ENCODE measurements around the gene TEKT3.

Gene TEKT3

GRCh38 chr17:15289285-15290183, 51.9 kb downstream of the TEKT3 start:
- no peak for DNase-seq

- DNase-seq = no peak
These were observed 52.5 kb downstream of the TEKT3 start for GRCh38 chr17:15288859-15289258.

DNA sequence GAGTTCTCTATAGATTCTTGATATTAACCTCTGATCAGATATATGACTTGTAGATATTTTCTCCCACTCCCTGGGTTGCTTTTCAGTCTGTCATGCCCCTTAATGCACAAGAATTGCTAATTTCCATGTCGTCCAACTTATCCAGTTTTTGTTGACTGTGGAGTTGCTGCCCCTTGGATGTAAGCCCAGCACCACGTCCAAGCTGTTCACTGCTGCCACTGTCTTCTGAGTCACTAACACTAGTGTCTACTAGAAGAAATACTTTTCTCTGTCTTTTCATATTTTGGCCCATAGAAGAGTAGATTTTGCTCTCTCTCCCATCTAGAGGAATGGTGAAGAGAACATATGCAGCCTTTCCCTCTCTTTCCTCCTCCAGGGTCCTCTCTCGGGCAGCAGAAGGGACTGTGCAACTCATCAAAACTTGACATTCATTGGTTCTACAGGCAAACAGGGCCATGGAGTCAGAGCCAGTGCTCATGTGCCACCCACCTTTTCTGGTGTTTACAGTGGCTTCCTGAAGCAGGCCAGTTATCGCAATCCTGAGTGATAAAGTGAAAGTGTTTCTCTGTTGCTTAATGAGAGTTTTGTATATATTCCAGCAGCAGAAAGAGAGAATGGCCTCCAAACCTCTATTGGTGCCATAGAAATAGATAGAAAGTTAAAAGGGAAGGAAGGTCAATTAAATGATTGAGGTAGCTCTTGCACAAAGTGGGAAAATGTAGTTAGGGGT, 53.7 kb downstream of the TEKT3 start:
- no peak for DNase-seq

DNA sequence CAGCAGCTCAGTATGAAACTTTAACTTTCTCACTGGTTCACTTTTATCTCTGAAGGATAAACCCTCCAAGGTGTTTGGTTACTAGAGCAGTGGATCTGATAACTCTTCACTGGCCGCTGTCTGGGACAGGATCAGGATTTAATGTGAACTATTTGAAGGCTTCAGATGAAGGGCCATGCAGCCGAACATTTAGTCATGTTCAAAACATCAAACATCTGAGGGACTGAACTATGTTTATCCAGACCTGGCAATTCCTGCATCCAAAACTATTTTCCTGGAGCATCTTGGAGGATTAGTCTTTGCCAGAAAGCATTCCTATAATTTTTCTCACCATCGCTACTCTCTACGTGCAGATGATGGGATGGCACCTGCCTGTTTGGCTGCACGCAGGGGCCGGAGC, 55.9 kb downstream of the TEKT3 start:
- no peak for DNase-seq

- DNase-seq = no peak
These were observed 56.9 kb downstream of the TEKT3 start for GRCh38 chr17:15284537-15284936.

DNA sequence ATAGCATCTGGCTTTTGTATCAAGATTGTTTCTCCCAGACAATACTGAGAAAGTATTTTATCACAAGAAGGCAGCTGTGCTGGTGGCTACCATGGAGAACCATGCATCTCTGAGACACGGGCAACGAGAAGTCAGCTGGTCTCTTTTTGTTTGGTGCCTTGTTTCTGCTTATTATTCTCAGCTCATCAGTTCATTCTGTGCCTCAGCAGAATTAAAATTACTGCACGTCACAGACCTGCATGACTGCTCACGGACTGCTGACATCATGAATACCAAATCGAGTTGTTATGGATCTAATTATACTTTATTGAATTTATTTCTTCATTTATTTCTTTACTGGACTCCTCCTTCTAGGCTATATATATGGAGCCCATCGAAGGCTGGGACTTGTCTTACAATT, 57.3 kb downstream of the TEKT3 start:
- DNase-seq = no peak

GRCh38 chr17:15281909-15282308, 59.5 kb downstream of the TEKT3 start:
- no peak for DNase-seq

GRCh38 chr17:15278924-15279477, 62.4 kb downstream of the TEKT3 start:
- no peak for DNase-seq

DNA sequence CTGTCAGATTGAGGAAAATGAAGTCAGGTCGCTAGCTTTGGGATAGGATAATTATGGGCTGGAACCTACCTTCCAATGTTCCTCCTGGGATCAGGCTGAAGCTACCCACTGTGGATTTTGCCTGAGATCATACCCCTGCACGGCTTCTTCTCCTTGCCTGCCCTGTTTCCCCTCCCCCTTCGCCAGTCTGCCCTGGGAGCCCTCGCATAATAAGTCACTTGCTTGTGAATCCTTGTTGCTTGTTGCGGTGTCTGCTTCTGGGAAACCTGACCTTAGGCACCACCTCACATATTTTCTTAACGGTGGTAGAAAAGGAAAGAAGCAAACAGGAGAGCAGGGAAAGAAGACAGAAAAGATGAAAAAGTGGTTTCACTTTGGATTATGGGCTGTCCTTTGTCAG, 63.0 kb downstream of the TEKT3 start:
- no peak for DNase-seq

- no peak for DNase-seq
These were observed 67.4 kb downstream of the TEKT3 start for GRCh38 chr17:15274017-15274416.

GRCh38 chr17:15273141-15273793, 68.1 kb downstream of the TEKT3 start:
- no peak for DNase-seq

DNA sequence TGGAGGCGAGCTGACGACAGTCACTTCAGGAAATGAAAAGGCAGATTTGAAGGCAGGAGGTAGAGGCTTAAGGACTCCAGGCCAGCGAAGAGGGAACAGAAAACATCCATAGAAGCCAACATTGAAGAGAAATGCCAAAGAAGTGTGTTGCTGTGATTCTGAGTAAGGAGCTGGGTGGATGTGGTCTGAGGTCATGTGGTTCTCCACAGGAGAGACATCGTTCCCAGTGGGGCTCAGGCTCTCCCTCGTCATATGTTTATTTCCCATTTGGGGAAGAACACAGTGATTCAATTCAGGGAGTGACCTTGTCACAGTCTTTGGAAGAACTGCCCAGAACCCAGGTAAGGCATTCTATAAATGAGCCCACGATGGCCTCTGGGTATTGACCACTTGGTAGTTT, 69.7 kb downstream of the TEKT3 start:
- no peak for DNase-seq

DNA sequence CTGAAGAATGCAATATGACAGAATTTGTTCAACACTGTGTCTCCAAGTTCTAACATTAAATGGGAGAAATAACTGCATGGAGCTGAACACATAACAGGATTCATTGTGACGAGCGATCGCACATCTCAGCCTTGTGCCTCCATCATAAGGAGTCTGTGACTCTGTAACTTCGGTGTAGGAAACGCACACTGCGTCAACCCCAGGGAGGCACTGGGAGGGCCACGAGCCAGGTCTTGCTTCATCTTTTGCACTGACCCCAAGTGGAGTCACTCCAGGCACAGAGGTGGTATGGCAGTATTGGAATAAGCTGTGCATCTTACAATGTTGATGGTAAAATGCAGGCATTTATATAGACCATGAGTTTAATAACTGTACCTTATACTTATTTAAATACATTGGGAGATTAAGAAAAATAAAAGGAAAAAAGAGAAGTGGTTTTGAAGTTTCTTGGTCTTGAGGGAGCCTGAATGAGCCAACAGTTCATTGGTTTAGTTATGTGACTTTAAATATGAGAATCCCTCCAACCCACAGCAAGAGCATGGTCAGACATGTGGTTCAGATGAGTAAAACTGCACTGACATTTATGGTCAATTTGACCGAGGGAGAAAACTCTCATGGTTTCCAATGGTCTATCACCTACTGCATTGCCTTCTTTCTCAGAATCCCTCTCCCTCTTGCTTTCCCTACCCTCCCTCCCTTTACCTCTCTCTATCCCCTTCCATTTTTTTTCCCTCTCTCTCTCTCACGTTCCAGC, 70.6 kb downstream of the TEKT3 start:
- DNase-seq = no peak

DNA sequence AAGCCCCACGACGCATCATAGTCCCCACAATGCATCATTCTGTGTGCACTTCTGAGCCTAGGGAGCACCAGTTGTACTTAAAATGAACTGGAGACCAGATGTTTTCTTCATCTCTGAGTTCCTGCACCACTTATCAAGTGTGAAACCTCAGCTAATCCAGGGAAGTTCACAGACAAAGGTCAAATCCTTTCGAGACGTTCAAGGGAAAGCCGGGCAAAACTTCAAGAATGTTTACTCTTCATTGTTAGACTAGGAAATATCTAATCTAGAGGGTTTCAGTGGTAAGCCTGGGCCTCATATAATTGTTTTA, 71.7 kb downstream of the TEKT3 start:
- DNase-seq = no peak

DNA sequence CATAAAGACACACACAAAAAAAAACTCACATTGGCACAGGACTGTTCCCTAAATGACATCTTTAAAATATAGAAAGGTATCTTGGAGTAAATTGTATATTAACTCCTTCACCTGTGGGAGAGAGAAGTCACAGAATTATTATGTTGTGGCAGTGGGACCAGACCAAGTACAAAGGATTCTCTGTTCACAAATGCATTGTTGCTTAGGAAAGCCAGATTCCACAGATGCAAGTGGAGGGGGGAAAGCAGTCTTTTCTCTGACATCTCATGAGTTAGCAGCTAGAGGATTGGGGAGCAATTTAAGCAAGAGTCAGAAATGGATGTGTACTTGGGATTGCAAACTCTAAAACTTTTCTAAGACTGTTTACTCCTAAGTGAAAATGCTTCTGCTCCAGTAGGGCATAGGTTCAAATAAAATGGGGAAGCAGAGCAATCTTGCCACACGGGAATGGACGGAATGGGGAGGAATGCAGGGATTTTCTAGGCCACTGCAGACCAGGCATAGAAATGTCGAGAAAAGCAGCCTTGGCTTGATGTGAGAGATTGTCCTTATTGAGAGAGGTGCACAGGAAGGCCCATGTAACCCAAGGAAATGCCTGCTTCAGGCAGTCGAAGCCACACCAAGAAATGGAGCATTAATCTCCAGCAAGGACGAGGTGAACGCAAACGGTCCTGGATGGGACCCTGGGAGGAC, 72.2 kb downstream of the TEKT3 start:
- DNase-seq = no peak

DNA sequence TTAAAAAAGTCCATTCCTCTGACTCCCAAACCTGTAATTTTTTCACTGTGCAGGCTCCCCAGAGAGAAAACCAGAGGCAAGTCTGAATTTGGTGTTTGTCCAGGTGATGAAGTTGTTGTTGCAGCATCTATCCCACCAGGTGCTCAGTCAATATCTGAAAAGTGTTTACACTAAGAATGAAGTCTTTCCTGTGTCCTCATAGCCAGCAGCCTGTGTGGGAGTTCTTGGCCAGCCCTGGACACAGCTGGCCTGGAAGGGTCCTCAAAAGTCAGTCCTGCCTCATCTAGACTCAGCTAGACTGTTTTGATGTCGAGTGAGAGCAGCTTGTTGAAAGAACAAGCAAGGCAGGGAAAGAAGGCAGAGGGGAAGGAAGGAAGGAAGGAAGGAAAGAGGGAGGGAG, 72.9 kb downstream of the TEKT3 start:
- no peak for DNase-seq

GRCh38 chr17:15267996-15268395, 73.4 kb downstream of the TEKT3 start:
- DNase-seq = no peak

DNA sequence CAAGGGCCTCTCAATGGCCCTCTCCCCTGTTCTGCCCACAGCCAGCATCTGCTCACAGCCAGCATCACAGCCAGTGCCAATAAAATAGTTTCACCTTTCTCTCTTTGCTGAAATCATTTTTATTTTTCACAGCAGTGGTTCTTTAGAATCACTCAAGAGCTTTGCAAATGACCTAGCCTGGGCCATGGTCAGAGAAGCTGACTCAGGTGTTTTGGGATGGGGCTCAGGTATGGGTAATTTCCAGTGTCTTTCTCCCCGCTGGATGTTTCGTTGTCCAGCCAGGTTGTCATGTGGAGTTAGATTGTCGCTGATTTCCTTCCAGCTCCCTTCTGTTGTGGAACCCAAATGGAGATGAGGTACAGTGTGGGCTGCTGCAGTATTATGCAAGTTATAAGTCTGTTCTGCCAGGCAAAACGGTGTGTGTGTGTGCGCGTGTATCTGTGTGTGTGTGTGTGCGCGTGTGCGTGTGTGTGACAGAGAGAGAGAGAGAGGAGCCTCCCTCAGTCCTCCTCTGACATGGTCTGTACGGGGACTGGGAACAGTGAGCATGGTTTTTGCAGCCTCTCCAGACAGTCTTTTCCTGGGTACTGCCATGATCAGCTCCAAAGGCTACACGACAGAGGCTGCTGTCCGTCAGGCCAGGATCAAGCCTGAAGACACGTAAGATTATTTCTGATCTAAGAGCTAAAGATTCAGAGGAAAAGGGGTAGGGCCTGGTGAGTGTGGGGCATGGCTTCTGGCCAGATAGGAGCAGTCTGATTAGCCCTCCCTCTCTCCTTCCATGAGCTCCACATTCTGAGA, 74.9 kb downstream of the TEKT3 start:
- no peak for DNase-seq

GRCh38 chr17:15265131-15265530, 76.3 kb downstream of the TEKT3 start, which contains the start of gene PMP22:
Gene PMP22, minus strand, starts transcription at chr17:15265326. Its CDS starts 4,599 bp downstream, at chr17:15260727.
- no peak for DNase-seq

GRCh38 chr17:15264542-15264941, 76.9 kb downstream of the TEKT3 start:
- DNase-seq = no peak

GRCh38 chr17:15263680-15264079, 77.7 kb downstream of the TEKT3 start:
- no peak for DNase-seq
